HepG2 (cell line): ENCODE results near the gene TTBK1.

ENCODE experiments used
- CHD2 ChIP-seq: IDR thresholded peaks from 2 replicates; pipeline ENCODE4 v1.6.1; 2011; ENCODE audit warnings: low read depth, low read length, improper control_type of control experiment
- EP300 ChIP-seq, 3 experiments: sonication (generic) in 1 of 3; formaldehyde crosslinking in 1 of 3; IDR thresholded peaks; 2 replicates each; pipeline versions ENCODE4 v1.5.1 to v1.6.1; 2011 to 2020; ENCODE audit warnings: low read depth in 2 of 3, low read length in 2 of 3, borderline replicate concordance in 1 of 3, improper control_type of control experiment in 1 of 3, mild to moderate bottlenecking in 1 of 3, missing genetic modification reagents in 1 of 3, moderate library complexity in 1 of 3
- POLR2AphosphoS2 ChIP-seq: IDR thresholded peaks from 2 replicates; pipeline ENCODE4 v1.6.1; 2011; ENCODE audit warnings: low read depth, low read length, improper control_type of control experiment
- RBFOX2 ChIP-seq: fragments of 200-400 bp; formaldehyde crosslinking; IDR thresholded peaks from 2 replicates; pipeline ENCODE4 v1.6.1; 2017; ENCODE audit warnings: low read depth, mild to moderate bottlenecking, low read length
- RXRA ChIP-seq: sonication (generic); formaldehyde crosslinking; IDR thresholded peaks from 2 replicates; pipeline ENCODE4 v1.5.1; 2020; ENCODE audit warnings: missing genetic modification reagents
- TF ChIP-seq, protein P1 (sequence below): sonication (generic); formaldehyde crosslinking; IDR thresholded peaks from 2 replicates; pipeline ENCODE4 v1.4.0; 2020; ENCODE audit warnings: mild to moderate bottlenecking, missing genetic modification reagents

- TF ChIP-seq RXRA = no peak
- no peak for TF ChIP-seq POLR2AphosphoS2
- no peak for TF ChIP-seq EP300 (IDR thresholded peaks at IDR 0.05; ENCODE audit: low read depth in 2 of 2, low read length in 2 of 2)
- TF ChIP-seq EP300 (CRISPR knock-in tag; IDR thresholded peaks at IDR 0.05; ENCODE audit: borderline replicate concordance) = no peak
- TF ChIP-seq, protein P1, sequence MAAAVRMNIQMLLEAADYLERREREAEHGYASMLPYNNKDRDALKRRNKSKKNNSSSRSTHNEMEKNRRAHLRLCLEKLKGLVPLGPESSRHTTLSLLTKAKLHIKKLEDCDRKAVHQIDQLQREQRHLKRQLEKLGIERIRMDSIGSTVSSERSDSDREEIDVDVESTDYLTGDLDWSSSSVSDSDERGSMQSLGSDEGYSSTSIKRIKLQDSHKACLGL (CRISPR knock-in tag) = no peak
- TF ChIP-seq RBFOX2 = no peak
- TF ChIP-seq CHD2 = no peak
These were observed 25.9 kb upstream of the TTBK1 start for GRCh38 chr6:43217351-43217750.
